HepG2 (cell line): Measurements from ENCODE around the gene CMIP. TPM values are rescaled to one million over a fixed set of nuclear protein-coding genes. Genes with fewer than 3 reads are reported as not detected.

Experiments used
- BCLAF1 ChIP-seq: fragments of 450-650 bp; IDR thresholded peaks from 2 replicates; pipeline ENCODE4 v1.6.1; 2017; ENCODE audit warnings: mild to moderate bottlenecking
- CEBPB ChIP-seq: IDR thresholded peaks from 2 replicates; pipeline ENCODE4 v1.6.1; 2011; ENCODE audit warnings: low read depth, low read length, improper control_type of control experiment, borderline replicate concordance
- HNRNPK ChIP-seq: fragments of 200-400 bp; formaldehyde crosslinking; IDR thresholded peaks from 2 replicates; pipeline ENCODE4 v1.6.1; 2018; ENCODE audit warnings: low read length, low read depth, moderate library complexity, mild to moderate bottlenecking; ENCODE audit not compliant: poor library complexity, severe bottlenecking
- JUN ChIP-seq: sonication (generic); formaldehyde crosslinking; IDR thresholded peaks from 2 replicates; pipeline ENCODE4 v1.4.0; 2020; ENCODE audit warnings: mild to moderate bottlenecking, missing genetic modification reagents
- KAT7 ChIP-seq: IDR thresholded peaks from 2 replicates; pipeline ENCODE4 v1.6.1; 2018; ENCODE audit warnings: borderline replicate concordance, missing compliant biosample characterization
- MTF2 ChIP-seq: sonication (generic); formaldehyde crosslinking; IDR thresholded peaks from 2 replicates; pipeline ENCODE4 v1.5.0; 2020; ENCODE audit warnings: missing genetic modification reagents, borderline replicate concordance
- MYC ChIP-seq: sonication (generic); formaldehyde crosslinking; IDR thresholded peaks from 2 replicates; pipeline ENCODE4 v1.9.0; 2021; ENCODE audit warnings: missing genetic modification reagents, borderline replicate concordance
- NFATC3 ChIP-seq: sonication (generic); formaldehyde crosslinking; IDR thresholded peaks from 2 replicates; pipeline ENCODE4 v1.5.1; 2020; ENCODE audit warnings: mild to moderate bottlenecking, missing genetic modification reagents
- PITX1 ChIP-seq: sonication (generic); formaldehyde crosslinking; IDR thresholded peaks from 2 replicates; pipeline ENCODE4 v1.5.1; 2020; ENCODE audit warnings: mild to moderate bottlenecking, missing genetic modification reagents
- RFX5 ChIP-seq: IDR thresholded peaks from 2 replicates; pipeline ENCODE4 v1.6.1; 2011; ENCODE audit warnings: low read depth, low read length, improper control_type of control experiment
- SMAD9 ChIP-seq: sonication (generic); formaldehyde crosslinking; IDR thresholded peaks from 2 replicates; pipeline ENCODE4 v1.5.1; 2020; ENCODE audit warnings: mild to moderate bottlenecking, missing genetic modification reagents
- TCF7L2 ChIP-seq: IDR thresholded peaks from 2 replicates; pipeline ENCODE4 v1.6.1; 2011; ENCODE audit warnings: mild to moderate bottlenecking, low read depth, low read length, moderate library complexity
- TSC22D2 ChIP-seq: sonication (generic); formaldehyde crosslinking; IDR thresholded peaks from 2 replicates; pipeline ENCODE4 v1.5.1; 2020; ENCODE audit warnings: missing genetic modification reagents, mild to moderate bottlenecking, borderline replicate concordance
- ZNF234 ChIP-seq: sonication (generic); formaldehyde crosslinking; conservative IDR thresholded peaks from 2 replicates; pipeline ENCODE4 v1.5.1; 2020; ENCODE audit warnings: mild to moderate bottlenecking, missing genetic modification reagents
- ZNF747 ChIP-seq: sonication (generic); formaldehyde crosslinking; IDR thresholded peaks from 2 replicates; pipeline ENCODE4 v1.8.1; 2023; ENCODE audit warnings: missing genetic modification reagents, mild to moderate bottlenecking, borderline replicate concordance
- ZNF776 ChIP-seq: sonication (generic); formaldehyde crosslinking; IDR thresholded peaks from 2 replicates; pipeline ENCODE4 v1.4.0; 2020; ENCODE audit warnings: mild to moderate bottlenecking, missing genetic modification reagents
- polyA plus RNA-seq, 8 experiments: library from polyadenylated mRNA; depleted of rRNA in 3 of 8; stranded (reverse) in 7 of 8; unstranded in 1 of 8; fragments of >200 nt; fragmentation: Illumina TruSeq in 4 of 8; extraction: Trizol in 4 of 8; gene quantifications; 2 replicates each; pipeline versions ENCODE4 v1.2.1 to v1.2.3, GENCODE V29; 2011 to 2016; ENCODE audit warnings: low read depth in 4 of 8, missing spikeins in 1 of 8, mixed read lengths in 1 of 8; ENCODE audit not compliant: insufficient read depth in 1 of 8
- total RNA-seq, 5 experiments: library from RNA; depleted of rRNA; stranded (reverse); fragments of >200 nt; fragmentation: Illumina TruSeq; extraction: Trizol; gene quantifications; 2 replicates each; pipeline ENCODE4 v1.2.3, GENCODE V29; 2016; ENCODE audit warnings: low read depth in 1 of 5
- TF ChIP-seq, protein P1 (sequence below): sonication (generic); formaldehyde crosslinking; IDR thresholded peaks from 2 replicates; pipeline ENCODE4 v1.5.0; 2020; ENCODE audit warnings: mild to moderate bottlenecking, missing genetic modification reagents, borderline replicate concordance

Gene CMIP
- total and polyA plus RNA-seq, 2 of the 13 experiments (the other 11 are each of a cell fraction or from before 2014, with no cell fraction given): 10.9 to 18.1 TPM

DNA sequence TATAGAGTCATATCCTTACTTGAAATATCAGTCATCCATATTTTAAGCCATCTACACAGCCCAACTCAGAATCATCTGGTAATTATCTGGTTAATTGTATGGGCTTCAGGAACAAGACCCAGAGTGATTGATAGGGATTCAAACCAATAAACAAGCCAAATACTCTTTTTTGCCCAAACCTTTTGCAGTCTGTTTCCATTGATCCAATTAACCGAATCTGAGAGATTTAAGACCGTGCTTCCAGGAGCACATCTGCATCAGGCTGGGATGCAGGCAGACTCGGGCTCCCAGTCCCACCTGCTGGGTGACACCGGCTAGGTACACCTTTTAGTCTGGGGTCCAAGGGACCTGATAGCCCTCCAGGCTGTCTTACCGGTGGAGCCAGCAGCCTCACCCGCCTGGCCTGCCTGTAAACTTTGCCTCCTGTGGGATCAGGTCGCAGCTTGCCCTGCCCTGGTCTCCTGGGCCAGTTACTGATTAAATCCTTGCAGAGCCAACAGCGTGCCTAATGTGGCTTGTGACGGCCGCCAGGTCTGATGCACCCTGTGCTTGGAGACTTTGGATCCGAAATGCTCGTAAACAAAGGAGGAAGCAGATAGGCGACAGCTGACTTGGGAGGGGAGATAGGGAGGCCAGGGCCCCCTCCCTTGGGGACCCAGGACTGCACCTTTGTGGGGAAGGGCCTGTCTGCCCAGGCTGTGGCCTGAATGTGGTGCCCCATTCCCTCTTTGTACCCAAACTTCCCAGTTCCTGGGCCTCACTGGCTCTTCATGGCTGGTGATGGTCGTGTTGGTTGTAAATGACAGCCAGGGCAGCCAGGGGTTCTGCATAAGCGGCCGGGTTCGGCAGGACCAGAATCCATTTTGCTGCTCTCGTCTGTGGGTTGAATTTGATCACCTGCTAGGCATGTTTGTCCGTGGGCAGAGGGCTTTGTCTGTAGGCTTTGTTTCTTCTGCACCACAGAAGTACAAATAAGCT, 3.8 kb downstream of the CMIP start (continued):
- TF ChIP-seq BCLAF1 (no peak), SMAD9 (CRISPR knock-in tag) (no peak), JUN (CRISPR knock-in tag) (no peak; the same call in 1 of the 2 replicates), NFATC3 (peak; percentile 61; the same call in 1 of the 2 replicates), ZNF776 (CRISPR knock-in tag) (0 out of 2 replicates have a peak, but pooled peaks have one; percentile 18), TCF7L2 (no peak), MTF2 (CRISPR knock-in tag) (peak; percentile 84; the same call in 1 of the 2 replicates), ZNF234 (CRISPR knock-in tag) (no peak), RFX5 (no peak), KAT7 (CRISPR knock-in tag) (peak; percentile 94; the same call in 1 of the 2 replicates), PITX1 (CRISPR knock-in tag) (peak; percentile 97), MYC (CRISPR knock-in tag) (peak; percentile 97), TSC22D2 (CRISPR knock-in tag) (peak; percentile 83), ZNF747 (CRISPR knock-in tag) (peak; percentile 93), HNRNPK (no peak), CEBPB (no peak)
- TF ChIP-seq, protein P1, sequence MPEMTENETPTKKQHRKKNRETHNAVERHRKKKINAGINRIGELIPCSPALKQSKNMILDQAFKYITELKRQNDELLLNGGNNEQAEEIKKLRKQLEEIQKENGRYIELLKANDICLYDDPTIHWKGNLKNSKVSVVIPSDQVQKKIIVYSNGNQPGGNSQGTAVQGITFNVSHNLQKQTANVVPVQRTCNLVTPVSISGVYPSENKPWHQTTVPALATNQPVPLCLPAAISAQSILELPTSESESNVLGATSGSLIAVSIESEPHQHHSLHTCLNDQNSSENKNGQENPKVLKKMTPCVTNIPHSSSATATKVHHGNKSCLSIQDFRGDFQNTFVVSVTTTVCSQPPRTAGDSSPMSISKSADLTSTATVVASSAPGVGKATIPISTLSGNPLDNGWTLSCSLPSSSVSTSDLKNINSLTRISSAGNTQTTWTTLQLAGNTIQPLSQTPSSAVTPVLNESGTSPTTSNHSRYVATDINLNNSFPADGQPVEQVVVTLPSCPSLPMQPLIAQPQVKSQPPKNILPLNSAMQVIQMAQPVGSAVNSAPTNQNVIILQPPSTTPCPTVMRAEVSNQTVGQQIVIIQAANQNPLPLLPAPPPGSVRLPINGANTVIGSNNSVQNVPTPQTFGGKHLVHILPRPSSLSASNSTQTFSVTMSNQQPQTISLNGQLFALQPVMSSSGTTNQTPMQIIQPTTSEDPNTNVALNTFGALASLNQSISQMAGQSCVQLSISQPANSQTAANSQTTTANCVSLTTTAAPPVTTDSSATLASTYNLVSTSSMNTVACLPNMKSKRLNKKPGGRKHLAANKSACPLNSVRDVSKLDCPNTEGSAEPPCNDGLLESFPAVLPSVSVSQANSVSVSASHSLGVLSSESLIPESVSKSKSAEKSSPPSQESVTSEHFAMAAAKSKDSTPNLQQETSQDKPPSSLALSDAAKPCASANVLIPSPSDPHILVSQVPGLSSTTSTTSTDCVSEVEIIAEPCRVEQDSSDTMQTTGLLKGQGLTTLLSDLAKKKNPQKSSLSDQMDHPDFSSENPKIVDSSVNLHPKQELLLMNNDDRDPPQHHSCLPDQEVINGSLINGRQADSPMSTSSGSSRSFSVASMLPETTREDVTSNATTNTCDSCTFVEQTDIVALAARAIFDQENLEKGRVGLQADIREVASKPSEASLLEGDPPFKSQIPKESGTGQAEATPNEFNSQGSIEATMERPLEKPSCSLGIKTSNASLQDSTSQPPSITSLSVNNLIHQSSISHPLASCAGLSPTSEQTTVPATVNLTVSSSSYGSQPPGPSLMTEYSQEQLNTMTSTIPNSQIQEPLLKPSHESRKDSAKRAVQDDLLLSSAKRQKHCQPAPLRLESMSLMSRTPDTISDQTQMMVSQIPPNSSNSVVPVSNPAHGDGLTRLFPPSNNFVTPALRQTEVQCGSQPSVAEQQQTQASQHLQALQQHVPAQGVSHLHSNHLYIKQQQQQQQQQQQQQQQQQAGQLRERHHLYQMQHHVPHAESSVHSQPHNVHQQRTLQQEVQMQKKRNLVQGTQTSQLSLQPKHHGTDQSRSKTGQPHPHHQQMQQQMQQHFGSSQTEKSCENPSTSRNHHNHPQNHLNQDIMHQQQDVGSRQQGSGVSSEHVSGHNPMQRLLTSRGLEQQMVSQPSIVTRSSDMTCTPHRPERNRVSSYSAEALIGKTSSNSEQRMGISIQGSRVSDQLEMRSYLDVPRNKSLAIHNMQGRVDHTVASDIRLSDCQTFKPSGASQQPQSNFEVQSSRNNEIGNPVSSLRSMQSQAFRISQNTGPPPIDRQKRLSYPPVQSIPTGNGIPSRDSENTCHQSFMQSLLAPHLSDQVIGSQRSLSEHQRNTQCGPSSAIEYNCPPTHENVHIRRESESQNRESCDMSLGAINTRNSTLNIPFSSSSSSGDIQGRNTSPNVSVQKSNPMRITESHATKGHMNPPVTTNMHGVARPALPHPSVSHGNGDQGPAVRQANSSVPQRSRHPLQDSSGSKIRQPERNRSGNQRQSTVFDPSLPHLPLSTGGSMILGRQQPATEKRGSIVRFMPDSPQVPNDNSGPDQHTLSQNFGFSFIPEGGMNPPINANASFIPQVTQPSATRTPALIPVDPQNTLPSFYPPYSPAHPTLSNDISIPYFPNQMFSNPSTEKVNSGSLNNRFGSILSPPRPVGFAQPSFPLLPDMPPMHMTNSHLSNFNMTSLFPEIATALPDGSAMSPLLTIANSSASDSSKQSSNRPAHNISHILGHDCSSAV (CRISPR knock-in tag): 0 out of 2 replicates have a peak, but pooled peaks have one; percentile 43
